Cortex of kidney (tissue), 1 donor: ENCODE results near the gene FKBP1A.

Experiments used
- DNase-seq: peaks from one replicate; lab custom pipeline; 2025; lab: John Stamatoyannopoulos, UW

The FKBP1A gene

GRCh38 chr20:1332749-1333300, 60.0 kb downstream of the FKBP1A start:
- DNase-seq: no peak

GRCh38 chr20:1331801-1332453, 60.9 kb downstream of the FKBP1A start:
- DNase-seq: no peak

- DNase-seq: no peak
These were observed 61.8 kb downstream of the FKBP1A start for GRCh38 chr20:1331101-1331500.

GRCh38 chr20:1330075-1330830, 62.6 kb downstream of the FKBP1A start:
- no peak for DNase-seq

GRCh38 chr20:1328680-1329330, 64.0 kb downstream of the FKBP1A start, which contains the start of gene SDCBP2:
Gene SDCBP2, minus strand, starts transcription at chr20:1329139. Its CDS starts 8,723 bp downstream, at chr20:1320416.
- DNase-seq: no peak

- DNase-seq: no peak
These were observed 64.8 kb downstream of the FKBP1A start for GRCh38 chr20:1327827-1328679.

GRCh38 chr20:1327241-1327653, 65.6 kb downstream of the FKBP1A start:
- DNase-seq: no peak

- DNase-seq: no peak
These were observed 66.6 kb downstream of the FKBP1A start for GRCh38 chr20:1326031-1326930.

- peak; percentile 76 for DNase-seq
These were observed 67.5 kb downstream of the FKBP1A start for GRCh38 chr20:1325173-1326030.

- DNase-seq: no peak
These were observed 68.2 kb downstream of the FKBP1A start for GRCh38 chr20:1324598-1325172.

GRCh38 chr20:1323830-1324597, 68.8 kb downstream of the FKBP1A start:
- DNase-seq: no peak

GRCh38 chr20:1323256-1323655, 69.6 kb downstream of the FKBP1A start:
- DNase-seq: no peak

- no peak for DNase-seq
These were observed 70.2 kb downstream of the FKBP1A start for GRCh38 chr20:1322511-1323245.

- DNase-seq: no peak
These were observed 71.3 kb downstream of the FKBP1A start for GRCh38 chr20:1321654-1321939.

GRCh38 chr20:1320902-1321653, 71.8 kb downstream of the FKBP1A start:
- no peak for DNase-seq

- no peak for DNase-seq
These were observed 72.8 kb downstream of the FKBP1A start for GRCh38 chr20:1320016-1320415.

- no peak for DNase-seq
These were observed 73.4 kb downstream of the FKBP1A start for GRCh38 chr20:1319462-1319861.
